Choroid plexus epithelial cell (primary cell): ENCODE data around the gene RNF130.
A peak's percentile ranks its signal among the peaks of the same experiment; 100 is the strongest.

Experiments
- DNase-seq: peaks from one replicate; pipeline ENCODE4 v3.0.0-alpha.2; 2010; ENCODE audit warnings: low read depth
- H3K4me3 ChIP-seq: 2 replicates; pipeline ENCODE4 v1.5.1; 2011; ENCODE audit warnings: low read depth, mild to moderate bottlenecking, control low read depth, low read length, moderate library complexity
- TF ChIP-seq, protein P1 (sequence below): conservative IDR thresholded peaks from 2 replicates; pipeline ENCODE4 v1.5.1; 2011; ENCODE audit warnings: low read depth, mild to moderate bottlenecking, control low read depth, inconsistent platforms, low read length, moderate library complexity

Gene RNF130

DNA sequence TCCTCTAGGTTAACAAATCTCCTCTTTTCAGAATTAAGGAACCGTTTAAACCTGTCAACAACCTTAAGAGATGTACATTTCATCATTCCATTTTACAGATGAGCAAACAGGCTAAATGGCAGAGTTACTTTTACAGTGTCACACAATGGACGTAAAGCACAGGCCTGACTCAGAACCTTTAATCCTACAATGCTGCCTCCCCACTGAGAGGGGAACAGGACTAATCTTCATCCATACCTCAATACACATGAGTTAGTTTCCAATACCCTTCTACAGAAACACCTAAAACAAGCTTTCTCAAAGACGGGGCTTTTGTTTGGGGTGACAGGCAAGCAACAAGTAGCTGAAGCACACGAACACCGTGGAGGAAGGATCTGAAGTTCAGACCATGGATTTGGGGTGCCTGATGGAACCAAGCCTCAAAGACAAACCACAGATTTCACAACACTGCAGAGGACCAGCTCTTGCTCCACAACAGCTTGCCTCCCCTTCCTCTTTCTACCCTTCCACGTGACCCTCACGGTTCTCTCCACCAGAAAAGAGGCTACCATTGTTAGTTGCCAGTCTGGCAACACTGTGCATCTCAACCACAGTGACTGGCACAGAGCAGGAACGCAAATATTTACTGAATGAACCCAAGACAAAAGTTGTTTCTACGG lies 1.8 kb downstream of the RNF130 start:
- peak; percentile 14 for DNase-seq
- peak overlapping the region; percentile 87 for H3K4me3 ChIP-seq
- TF ChIP-seq, protein P1, sequence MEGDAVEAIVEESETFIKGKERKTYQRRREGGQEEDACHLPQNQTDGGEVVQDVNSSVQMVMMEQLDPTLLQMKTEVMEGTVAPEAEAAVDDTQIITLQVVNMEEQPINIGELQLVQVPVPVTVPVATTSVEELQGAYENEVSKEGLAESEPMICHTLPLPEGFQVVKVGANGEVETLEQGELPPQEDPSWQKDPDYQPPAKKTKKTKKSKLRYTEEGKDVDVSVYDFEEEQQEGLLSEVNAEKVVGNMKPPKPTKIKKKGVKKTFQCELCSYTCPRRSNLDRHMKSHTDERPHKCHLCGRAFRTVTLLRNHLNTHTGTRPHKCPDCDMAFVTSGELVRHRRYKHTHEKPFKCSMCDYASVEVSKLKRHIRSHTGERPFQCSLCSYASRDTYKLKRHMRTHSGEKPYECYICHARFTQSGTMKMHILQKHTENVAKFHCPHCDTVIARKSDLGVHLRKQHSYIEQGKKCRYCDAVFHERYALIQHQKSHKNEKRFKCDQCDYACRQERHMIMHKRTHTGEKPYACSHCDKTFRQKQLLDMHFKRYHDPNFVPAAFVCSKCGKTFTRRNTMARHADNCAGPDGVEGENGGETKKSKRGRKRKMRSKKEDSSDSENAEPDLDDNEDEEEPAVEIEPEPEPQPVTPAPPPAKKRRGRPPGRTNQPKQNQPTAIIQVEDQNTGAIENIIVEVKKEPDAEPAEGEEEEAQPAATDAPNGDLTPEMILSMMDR = no peak

DNA sequence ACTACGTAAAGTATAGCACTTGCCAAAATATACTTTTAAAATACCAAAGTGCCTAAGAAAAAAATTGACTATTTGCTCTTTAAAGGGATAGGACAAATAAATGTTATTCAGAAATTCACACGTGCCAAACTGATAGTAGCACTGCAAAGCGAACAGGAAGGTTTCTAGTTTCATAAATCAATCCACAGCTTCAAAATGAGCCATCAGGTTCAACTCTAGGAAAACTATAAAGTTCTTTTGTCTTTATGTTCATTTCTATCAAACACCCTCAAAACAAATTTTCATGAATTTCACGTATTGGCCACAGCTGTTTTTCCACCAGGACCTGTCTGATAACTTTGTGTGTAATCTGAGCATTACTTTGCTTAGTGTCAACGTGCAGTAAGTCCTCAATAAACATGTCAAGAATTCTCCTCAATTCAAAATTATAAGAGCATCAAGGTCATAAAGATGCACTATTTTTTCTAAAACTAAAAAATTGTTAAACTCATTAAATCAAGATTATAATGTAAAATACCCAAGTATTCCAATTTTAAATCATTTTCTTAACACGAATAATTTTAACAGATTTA lies 3.0 kb downstream of the RNF130 start:
- TF ChIP-seq, protein P1 = no peak
- DNase-seq = no peak
- H3K4me3 ChIP-seq = no peak overlapping the region

DNA sequence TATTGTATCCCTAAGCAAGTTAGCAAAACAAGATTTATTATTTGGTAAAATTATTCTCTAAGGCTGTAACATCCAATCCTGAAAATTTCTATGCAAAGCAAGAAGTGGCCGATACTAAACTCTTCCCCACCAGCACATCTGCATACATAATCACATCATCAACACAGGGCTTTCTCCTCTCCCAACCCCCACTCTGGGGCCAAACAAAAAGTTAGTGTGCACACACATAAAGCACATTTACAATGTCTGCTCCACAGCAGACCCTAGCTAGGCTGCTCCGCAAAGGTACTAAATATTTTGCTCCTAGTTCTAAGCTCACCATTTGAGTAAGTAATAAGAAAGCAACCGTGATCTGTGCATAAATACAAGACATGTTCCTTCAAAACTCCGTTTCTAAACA lies 3.6 kb downstream of the RNF130 start:
- TF ChIP-seq, protein P1 = no peak
- H3K4me3 ChIP-seq = no peak overlapping the region
- DNase-seq = no peak

DNA sequence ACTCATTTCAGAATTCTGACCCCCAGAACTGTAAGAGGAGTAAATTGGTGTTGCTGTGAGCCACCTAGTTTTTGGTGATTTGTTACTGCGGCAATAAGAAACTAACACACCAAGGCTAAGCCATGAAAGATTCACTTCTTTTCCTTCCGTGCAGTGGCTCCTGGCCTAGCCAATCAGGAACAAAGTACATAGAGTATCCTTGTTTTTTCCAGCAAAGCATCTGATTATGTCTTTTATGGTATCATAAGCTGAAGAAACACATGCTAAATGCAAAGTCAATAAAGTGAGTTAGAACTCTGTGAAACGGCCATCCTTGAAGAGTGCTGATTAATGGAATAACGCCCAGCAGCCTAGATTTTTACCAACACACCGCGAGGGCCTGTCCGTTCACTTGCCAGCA lies 11.4 kb downstream of the RNF130 start:
- H3K4me3 ChIP-seq = no peak overlapping the region
- DNase-seq = no peak
- TF ChIP-seq, protein P1 = no peak

DNA sequence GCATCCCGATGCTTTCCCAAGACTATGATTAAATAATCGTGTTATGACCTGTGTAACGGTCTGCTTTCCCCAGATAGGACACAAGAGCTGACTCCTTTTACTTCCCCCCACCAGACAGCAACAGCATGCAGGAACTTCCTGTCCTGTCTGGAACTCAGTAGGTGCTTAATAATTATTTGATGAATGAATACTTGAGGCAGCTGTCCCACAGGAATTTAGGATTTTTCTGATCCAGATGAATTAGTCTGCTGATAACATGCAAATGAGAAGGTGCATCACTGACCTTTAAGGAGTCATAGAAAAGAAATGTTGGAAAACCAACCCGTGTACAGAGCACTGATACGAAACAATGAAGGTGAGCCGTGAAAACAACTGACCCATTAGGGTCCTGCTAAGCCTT lies 12.2 kb downstream of the RNF130 start:
- TF ChIP-seq, protein P1 = no peak
- no peak overlapping the region for H3K4me3 ChIP-seq
- no peak for DNase-seq

DNA sequence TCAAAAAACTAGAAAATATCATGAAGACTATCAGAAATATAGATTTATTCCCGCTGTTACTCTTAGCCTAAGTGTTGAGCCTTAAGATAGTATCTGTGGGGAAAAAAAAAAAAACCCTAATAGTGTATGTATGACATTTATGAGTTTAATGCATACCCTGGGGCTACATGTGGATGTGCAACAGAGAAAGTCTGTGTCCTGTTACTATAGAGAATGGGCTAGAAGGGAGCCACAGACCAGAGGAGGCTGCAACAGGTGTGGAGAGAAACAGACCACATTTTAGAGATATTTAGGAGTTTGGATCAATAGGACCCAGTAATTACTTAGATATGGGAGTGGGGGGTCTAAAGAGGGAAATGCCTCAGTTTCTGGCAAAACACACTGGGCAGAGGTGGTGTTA lies 15.4 kb downstream of the RNF130 start:
- H3K4me3 ChIP-seq = no peak overlapping the region
- no peak for DNase-seq
- TF ChIP-seq, protein P1 = no peak

DNA sequence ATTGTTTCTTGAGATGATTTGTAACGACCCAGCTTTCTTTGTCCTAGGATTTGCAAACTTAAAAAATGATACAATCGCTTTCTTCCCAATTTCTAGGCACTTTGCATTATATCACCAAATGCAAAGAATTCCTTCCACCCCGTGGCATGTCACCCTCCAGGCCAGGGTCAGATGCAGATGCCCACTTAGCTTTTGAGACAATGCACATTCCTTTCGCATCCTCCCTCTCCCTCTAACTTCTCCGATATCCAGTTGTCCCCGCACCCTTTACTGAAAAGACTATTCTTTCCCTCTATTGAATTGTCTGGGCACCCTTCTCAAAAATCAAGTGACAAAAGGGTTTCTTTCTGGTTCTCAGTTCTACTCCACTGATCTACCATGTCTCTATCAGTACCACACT lies 17.3 kb downstream of the RNF130 start:
- TF ChIP-seq, protein P1 = no peak
- no peak overlapping the region for H3K4me3 ChIP-seq
- no peak for DNase-seq
